HG02763 (cell line): ENCODE measurements around the gene IQGAP1.
A peak's percentile ranks its signal among the peaks of the same experiment; 100 is the strongest.

Experiments
- ATAC-seq: cut with Tn5 transposase; IDR thresholded peaks from one replicate; pipeline ENCODE4 v1.9.1; 2021; ENCODE audit warnings: mild to moderate bottlenecking, moderate library complexity; ENCODE audit not compliant: unreplicated experiment

IQGAP1 gene

DNA sequence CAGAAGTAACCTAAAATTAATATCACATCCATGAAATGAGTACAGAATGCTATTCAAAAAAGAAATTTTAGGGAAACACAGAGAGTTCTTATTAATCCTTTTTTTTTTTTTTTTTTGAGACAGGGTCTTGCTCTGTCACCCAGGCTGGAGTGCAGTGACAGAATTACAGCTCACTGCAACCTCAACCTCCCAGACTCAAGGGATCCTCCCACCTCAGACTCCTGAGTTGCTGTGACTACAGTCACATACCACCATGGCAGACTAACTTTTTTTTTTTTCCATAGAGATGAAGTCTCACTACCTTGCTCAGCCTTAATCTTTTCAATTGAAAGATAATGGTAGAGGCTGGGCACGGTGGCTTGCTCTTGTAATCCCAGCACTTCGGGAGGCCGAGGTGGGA lies 135.3 kb downstream of the IQGAP1 start:
- ATAC-seq = no peak

DNA sequence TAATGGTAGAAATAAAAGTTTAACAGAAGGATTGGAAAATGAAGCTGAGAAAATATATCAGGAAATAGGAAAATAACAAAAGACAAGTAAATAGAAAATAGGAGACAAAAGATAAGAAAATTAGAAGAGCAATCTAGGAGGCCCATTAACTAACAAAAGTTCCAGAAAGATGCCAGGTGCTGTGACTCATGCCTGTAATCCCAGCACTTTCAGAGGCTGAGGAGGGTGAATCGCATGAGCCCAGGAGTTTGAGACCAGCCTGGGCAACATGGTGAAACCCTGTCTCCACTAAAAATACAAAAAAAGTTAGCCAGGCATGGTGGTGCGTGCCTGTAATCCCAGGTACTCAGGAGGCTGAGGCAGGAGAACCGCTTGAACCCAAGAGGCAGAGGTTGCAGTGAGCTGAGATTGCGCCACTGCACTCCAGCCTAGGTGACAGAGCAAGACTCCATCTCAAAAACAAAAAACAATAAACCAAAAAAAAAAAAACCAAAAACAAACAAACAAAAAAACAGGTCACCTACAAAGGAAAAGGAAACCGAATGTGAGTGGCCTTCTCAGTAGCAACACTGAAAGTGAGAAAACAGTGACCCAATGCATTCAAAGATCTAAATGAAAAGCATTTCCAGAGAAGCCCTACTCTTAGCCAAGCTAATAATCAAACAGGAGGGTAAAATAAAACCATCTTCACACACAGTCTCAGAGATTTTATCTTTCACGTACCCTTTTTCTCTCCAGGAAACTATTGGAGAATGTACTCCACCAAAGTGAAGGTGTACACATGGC lies 136.2 kb downstream of the IQGAP1 start:
- ATAC-seq = peak; percentile 65

DNA sequence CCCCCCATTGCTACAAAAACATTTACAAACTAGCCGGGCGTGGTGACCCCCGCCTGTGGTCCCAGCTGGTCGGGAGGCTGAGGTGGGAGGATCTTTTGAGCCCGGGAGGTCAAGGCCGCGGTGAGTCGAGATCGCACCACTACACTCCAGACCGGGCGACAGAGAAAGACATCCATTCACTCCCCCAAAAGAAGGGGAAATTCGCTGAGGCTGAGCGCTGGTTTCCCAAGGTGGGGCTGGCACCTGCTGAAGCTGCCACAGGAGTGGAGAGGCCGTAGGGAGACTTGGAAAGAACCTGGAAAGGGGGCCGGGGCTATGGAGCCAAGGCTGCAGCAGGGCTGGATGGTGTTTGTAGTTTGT lies 140.9 kb downstream of the IQGAP1 start:
- ATAC-seq = no peak

DNA sequence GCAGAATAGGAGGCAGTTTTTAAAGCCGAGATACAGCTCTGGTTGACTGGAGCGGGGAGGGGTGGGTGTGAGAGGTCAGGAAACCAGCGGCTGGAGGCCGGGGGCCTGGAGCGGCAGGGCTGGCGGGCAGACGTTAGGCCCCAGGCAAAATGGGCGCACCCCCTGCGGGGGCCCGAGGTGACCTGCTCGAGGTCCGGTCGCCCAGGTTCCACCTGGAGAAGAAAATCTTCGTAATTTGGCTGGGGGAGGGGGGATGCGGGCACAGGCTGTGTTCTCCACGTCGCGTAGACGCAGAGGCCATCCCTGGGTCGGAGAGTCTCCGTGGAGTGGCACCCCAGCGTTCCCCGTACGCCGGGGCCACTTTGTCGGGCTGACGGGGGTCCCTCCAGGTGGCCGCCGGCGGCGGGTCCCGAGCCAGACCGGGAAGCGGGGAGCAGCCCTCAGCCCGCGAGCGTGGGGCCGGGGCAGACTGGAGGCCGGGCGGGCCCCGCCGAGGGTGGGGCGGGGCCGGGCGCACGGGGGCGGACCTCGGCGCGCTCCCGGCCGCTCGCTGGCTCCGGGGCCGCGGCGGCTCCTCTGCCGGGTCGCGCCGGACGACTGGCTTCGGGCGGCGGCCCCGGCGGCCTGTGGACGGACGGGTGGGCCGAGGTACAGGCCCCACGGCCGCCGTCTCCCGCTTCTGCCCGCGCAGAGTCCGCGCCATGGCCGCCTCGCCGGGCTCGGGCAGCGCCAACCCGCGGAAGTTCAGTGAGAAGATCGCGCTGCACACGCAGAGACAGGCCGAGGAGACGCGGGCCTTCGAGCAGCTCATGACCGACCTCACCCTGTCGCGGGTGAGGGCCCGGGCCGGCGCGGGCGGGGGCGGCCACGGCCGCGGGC lies 141.6 kb downstream of the IQGAP1 start, which contains the start of gene CRTC3:
TSS of gene CRTC3 (plus strand) at position 553 of the 879 bp plus-strand sequence. CDS start at position 702, 149 bp downstream.
- ATAC-seq = peak; percentile 63

DNA sequence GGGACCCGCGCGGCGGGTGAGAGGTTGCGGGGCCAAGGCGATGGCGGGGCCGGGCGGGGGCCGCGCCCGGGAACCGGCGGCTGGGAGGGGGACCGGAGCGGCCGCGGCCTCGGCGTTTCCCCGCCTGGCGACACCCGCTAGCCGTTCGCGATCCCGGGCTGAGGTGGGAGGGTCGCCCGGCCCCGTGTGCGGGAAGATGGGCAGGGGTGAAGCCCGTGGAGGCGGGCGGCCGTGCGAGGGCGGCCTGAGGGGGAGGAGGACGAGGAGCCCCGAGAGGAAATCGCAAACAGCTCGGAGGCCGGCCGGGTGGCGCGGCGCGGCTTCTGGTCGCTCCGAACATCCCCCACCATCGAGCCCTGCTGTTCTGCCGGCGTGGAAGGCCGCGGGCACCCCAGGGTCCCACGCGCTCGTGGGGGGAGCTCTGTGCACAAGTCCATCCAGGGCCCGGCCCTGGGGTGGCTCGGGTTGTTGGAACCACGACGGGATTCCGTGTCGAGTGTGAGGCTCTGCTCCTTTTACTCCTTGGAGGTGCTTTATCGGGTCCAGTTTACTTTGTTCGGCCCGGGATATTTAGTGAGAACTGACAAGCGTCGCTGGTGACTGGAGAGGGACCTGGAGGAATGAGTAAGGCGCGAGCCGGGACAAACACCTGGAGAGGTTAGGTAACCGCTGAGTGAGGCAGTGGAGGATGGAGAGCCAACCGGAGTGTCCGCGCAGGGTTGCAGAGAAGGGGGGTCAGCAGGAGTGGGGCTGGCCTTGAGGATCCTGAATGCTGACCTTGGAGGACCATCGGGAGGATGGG lies 142.4 kb downstream of the IQGAP1 start:
- peak; percentile 38 for ATAC-seq

DNA sequence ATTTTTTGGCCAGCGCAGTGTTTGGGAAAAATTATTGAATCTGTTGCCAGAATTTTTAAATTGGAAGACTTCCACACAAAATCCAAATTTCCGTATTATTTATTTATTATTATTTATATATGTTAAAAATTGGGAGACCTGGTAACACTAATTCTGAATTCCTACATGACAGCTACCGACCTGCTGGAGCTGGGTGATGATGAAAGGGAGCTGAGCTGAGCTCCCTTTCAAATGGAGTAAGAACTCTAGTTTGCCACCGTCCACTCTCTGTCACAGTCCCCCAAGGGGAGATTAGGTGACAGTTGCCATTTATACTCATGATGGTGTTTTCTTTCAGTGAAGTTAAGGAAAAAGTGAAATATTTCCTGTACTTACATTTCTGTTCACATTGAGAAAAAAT lies 143.1 kb downstream of the IQGAP1 start:
- ATAC-seq = no peak

DNA sequence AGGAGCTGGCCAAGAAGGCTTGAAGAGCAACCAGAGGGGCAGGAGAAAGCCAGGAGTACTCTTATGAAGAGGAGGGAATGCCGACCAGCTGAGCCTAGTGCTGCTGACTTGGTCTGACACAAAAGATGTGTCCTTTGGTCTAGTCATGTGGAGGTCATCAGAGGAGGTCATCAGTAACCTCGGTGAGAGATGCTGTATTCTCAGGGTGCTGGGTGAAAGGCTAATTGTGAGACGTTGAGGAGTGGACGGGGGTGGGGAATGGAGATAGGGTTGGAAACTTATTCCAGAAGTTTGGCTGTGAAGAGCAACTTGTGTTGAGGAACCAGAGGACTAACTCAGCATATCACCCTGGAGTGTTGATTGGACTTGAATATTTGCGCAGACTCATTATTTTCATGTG lies 147.2 kb downstream of the IQGAP1 start:
- no peak for ATAC-seq

DNA sequence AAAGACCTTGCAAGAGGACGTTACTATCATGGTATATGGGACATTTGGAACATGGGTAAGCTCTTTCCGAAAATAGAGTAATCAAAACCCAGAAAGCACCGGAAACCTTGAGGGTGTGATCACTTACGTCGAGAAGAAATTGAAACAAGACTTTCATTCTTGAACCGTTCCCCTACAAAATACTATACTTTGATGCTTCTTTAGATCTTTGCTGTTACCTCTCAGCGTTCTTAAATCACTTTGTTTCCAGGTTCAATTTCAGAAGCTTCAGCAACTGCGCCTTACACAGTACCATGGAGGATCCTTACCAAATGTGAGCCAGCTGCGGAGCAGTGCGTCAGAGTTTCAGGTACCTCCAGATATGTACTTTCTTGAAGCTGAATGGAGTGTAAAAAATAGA lies 151.7 kb downstream of the IQGAP1 start:
- ATAC-seq = no peak

DNA sequence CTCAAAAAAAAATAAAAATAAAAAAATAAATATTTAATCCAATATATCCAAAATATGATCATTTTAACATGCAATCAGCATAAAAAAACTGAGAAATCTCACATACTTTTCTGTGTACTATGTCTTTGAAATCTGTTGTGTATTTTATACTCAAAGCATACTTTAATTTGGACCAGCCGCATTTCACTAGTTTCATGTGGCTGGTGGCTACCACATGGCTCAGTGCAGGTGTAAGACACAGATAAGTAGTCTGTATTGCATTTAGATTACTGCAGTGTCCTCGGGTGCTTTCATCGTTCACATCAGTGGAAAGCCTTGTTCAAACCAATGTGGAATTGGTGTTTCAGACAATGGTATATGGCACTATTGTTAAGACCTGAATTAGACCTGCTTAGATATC lies 152.7 kb downstream of the IQGAP1 start:
- no peak for ATAC-seq

DNA sequence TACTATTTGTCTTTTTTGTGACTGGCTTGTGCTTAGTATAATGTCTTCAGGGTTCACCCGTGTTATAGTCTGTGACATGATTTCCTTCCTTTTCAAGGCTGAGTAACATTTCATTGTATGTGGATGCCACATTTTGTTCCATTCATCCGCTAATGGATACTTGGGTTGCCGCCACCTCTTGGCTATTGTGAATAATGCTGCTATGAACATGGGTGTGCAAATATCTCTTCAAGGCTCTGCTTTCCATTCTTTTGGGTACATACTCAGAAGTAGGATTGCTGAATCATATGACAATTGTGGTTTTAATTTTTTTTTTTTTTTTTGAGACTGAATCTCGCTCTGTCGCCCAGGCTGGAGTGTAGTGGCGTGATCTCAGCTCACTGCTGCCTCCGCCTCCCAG lies 157.1 kb downstream of the IQGAP1 start:
- ATAC-seq = no peak

DNA sequence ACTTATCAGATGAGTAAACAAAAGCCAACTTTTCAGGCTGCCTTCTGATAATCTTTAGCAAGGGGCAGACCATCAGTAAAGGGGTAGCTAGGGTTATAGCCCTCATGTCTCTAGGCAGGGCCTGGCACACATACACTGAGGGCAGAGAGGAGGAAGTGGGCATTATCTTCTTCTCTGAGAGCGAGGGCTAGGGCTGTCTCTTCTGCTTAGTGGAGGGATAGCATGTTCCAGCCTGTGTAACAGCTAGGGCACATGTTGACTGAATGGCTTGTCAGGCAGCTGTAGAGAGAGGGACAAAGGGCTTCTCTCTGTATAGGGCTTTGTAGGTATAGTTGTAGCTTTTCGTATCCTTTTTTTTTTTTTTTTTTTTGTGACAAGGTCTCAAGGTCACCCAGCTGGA lies 159.5 kb downstream of the IQGAP1 start:
- no peak for ATAC-seq

DNA sequence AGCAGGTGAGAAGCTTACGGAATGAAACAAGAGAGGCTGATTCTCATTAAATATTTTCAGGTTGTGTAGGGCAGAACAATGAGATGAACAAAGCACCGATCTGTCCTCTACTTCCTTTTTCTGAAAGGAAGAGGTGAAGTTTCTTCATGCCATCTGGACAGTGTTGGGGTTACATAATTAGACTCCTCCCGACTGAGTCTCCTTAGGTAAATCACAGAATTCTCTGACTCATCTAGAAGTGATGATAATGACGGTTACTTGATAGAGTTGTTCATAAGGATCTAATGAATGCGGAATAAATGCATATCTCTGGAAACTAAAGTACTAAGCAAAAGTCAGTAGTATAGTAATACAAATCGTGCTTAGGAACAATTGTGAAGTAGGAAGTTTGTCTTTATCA lies 162.9 kb downstream of the IQGAP1 start:
- no peak for ATAC-seq
